OCI-M2 (cell line): ENCODE results near the gene RAB41.
"Not testable (repeated sequence)": the region's sequence is repeated elsewhere in the genome, so short reads cannot be mapped to it uniquely, and the experiment has no call there.

Source experiments
- DNase-seq: peaks from one replicate; lab custom pipeline; 2025; ENCODE audit not compliant: unreplicated experiment; lab: John Stamatoyannopoulos, UW

The RAB41 gene

GRCh38 chrX:70289793-70290770, 8.1 kb downstream of the RAB41 start, which contains the start of the genes KIF4A and PDZD11:
TSS of gene KIF4A (plus strand) at chrX:70290104. CDS start at chrX:70290459, 355 bp downstream.
TSS of gene PDZD11 (minus strand) at chrX:70289927. CDS start at chrX:70289341, 586 bp downstream.
- DNase-seq: no peak

GRCh38 chrX:70292788-70293187, 10.8 kb downstream of the RAB41 start:
- no peak for DNase-seq

- no peak for DNase-seq
Measured at GRCh38 chrX:70293621-70294020, 11.6 kb downstream of the RAB41 start.

- no peak for DNase-seq
Measured at GRCh38 chrX:70301716-70302115, 19.7 kb downstream of the RAB41 start.

- no peak for DNase-seq
Measured at GRCh38 chrX:70313503-70313902, 31.5 kb downstream of the RAB41 start.

GRCh38 chrX:70322784-70323183, 40.8 kb downstream of the RAB41 start:
- no peak for DNase-seq

- not testable (repeated sequence) for DNase-seq
Measured at GRCh38 chrX:70323628-70324027, 41.7 kb downstream of the RAB41 start.

- no peak for DNase-seq
Measured at GRCh38 chrX:70324326-70324725, 42.4 kb downstream of the RAB41 start.

GRCh38 chrX:70331161-70331560, 49.2 kb downstream of the RAB41 start:
- no peak for DNase-seq

GRCh38 chrX:70332600-70332999, 50.6 kb downstream of the RAB41 start:
- DNase-seq: no peak
